Skeletal muscle cell (primary cell): ENCODE results near the gene SAC3D1.

ENCODE experiments used
- DNase-seq: peaks from one replicate; pipeline ENCODE4 v3.0.0-alpha.2; 2010; ENCODE audit warnings: low read depth
- H3K4me3 ChIP-seq: 2 replicates; pipeline ENCODE4 v1.5.1; 2011; ENCODE audit warnings: low read depth, mild to moderate bottlenecking, control low read depth, low read length, moderate library complexity

The SAC3D1 gene

GRCh38 chr11:65084598-65085375 lies 43.8 kb downstream of the SAC3D1 start:
- H3K4me3 ChIP-seq = peak overlapping the region; percentile 92

DNA sequence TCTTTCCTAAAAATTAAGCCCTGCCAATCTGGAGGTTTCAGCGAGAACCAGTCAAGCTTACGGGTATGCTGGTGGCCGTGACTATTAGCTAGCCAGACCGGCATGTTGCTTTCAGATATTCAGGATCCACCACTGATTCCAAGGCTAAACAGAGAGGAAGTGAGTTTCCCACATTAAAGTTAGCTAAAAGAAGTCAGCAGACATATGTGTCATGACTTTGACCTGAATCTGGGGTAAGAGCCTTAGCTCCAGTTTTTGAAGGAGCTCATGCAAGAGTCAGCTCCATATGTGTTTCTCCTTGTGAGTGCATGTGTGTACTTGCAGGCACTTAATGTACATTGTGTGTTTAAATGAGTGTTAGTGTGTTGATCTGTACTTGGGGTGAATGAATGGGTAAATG lies 44.4 kb downstream of the SAC3D1 start:
- H3K4me3 ChIP-seq = peak overlapping the region; percentile 92

More at GRCh38 chr11:65084598-65085375, 43.8 kb downstream of the SAC3D1 start:
- DNase-seq = no peak

GRCh38 chr11:65086809-65087208 lies 45.8 kb downstream of the SAC3D1 start:
- DNase-seq = no peak
- H3K4me3 ChIP-seq = no peak overlapping the region

More for the DNA sequence above, 44.4 kb downstream of the SAC3D1 start:
- DNase-seq = no peak

- DNase-seq = no peak
- no peak overlapping the region for H3K4me3 ChIP-seq
Measured at GRCh38 chr11:65087216-65087615, 46.2 kb downstream of the SAC3D1 start.

- no peak overlapping the region for H3K4me3 ChIP-seq
- DNase-seq = no peak
Measured at GRCh38 chr11:65087827-65088226, 46.8 kb downstream of the SAC3D1 start.

DNA sequence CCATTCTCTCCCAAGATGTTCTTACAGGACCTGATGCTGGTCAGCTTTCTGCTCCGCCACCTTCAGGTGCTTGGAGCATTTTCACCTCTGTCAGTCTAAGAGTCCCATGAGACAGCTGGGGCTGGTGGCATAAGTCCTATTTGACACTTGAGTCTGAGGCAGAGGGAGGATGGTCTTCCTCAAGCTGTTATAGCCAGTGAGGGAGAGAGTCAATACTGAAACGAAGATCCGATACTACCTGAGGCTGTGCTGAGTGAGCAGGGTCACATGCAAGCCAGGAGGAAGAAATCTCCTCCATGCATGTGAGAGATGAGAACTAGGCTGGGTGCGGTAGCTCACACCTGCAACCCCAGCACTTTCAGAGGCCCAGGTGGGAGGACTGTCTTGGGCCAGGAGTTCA lies 48.6 kb downstream of the SAC3D1 start:
- no peak for DNase-seq
- no peak overlapping the region for H3K4me3 ChIP-seq

GRCh38 chr11:65090628-65091027 lies 49.6 kb downstream of the SAC3D1 start:
- H3K4me3 ChIP-seq = no peak overlapping the region
- no peak for DNase-seq
